H1 (cell line): Measurements from ENCODE around the gene TAF9. TPM values are rescaled to one million over a fixed set of nuclear protein-coding genes. Genes with fewer than 3 reads are reported as not detected.

Source experiments
- JUN ChIP-seq: IDR thresholded peaks from 2 replicates; pipeline ENCODE4 v1.6.1; 2011; ENCODE audit warnings: low read depth, mild to moderate bottlenecking, improper control_type of control experiment, low read length
- polyA plus RNA-seq, 7 experiments: library from polyadenylated mRNA; depleted of rRNA in 3 of 7; stranded (reverse) in 5 of 7; unstranded in 2 of 7; fragments of >200 nt in 5 of 7; fragments of 200-250 nt in 2 of 7; gene quantifications; 1 replicate in 5 of 7; 2 replicates in 1 of 7; 4 replicates in 1 of 7; pipeline versions ENCODE4 v1.2.1 to v1.2.3, GENCODE V29; 2011 to 2013; ENCODE audit warnings: missing spikeins in 2 of 7, mixed read lengths in 2 of 7
- total RNA-seq: library from RNA; stranded (reverse); fragmentation: NEBNext Ultra II Directional; extraction: Animal tissue kit (Norgen Biotek cat#: 25700); gene quantifications from 2 replicates; pipeline ENCODE4 v1.2.1, GENCODE V29; 2021

Gene TAF9
- total and polyA plus RNA-seq, 2 of the 8 experiments (the other 6 are each of a cell fraction or from before 2014, with no cell fraction given) = 85.1 to 135 TPM

DNA sequence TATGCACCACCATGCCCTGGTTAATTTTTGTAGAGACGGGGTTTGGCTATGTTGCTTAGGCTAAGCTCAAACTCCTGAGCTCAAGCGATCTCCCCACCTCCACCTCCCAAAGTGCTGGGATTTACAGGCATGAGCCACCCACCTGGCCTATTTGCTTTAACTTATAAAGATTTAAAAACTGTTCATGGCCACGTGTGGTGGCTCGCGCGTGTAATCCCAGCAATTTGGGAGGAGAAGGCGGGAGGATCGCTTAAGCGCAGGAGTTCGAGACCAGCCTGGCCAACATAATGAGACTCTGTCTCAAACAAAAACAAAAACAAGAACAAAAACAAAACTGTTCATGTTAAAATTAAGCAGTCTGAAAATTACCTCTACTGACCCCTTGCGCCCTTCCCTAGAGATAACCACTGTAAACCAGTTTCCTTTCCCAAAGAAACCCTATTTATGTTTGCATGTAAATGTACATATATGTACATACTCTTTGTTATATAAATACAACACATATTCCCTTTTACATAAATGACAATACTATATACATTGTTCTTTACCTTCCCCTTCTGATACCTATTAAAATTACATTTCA is 1.5 kb downstream of the TAF9 start (continued):
- TF ChIP-seq JUN = no peak
- TF ChIP-seq, all 59 proteins: peak for 0
